Measurements from ENCODE around the gene HAL.

HAL gene

DNA sequence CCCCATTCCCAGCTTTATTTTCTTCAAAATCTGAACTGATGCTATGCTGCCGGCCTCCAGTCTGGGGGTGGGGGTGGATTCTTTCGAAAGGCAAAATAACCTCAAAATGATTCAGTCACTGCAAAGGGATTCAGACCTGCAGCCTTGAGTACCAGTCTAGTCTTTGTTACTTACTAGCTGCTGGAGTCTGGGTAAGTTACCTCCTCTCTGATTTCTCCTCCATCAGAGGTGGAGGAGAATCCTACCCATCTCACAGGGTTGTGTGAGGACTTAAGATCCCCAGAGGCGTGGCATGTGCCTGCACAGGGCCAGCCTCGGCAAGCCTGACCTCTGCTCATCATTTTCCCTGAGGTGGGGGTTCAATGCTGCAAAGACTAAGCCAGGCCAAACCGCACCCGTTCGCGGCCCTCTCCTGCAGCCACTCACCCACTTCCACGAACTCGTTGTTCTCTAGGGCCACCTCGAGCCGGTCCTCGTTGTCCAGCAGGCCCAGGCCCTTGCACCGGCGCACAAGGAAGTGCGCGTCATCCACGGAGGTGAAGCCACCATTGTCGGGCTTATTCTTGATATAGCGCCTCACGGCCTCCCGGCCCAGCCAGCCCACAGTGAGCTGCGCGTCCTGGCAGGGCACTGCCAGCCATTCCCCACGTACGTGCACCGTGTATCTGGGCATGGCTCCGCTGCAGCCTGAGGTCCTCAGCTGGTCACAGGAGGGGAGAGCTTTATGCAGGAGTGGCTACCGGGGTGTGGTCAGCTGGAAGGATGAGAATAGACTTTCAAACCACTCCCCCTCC is 709 bp downstream of the HAL start:
- no peak overlapping the region for H3K4me3 ChIP-seq (ENCODE audit: low read depth, low read length)
- TF ChIP-seq, protein P1, sequence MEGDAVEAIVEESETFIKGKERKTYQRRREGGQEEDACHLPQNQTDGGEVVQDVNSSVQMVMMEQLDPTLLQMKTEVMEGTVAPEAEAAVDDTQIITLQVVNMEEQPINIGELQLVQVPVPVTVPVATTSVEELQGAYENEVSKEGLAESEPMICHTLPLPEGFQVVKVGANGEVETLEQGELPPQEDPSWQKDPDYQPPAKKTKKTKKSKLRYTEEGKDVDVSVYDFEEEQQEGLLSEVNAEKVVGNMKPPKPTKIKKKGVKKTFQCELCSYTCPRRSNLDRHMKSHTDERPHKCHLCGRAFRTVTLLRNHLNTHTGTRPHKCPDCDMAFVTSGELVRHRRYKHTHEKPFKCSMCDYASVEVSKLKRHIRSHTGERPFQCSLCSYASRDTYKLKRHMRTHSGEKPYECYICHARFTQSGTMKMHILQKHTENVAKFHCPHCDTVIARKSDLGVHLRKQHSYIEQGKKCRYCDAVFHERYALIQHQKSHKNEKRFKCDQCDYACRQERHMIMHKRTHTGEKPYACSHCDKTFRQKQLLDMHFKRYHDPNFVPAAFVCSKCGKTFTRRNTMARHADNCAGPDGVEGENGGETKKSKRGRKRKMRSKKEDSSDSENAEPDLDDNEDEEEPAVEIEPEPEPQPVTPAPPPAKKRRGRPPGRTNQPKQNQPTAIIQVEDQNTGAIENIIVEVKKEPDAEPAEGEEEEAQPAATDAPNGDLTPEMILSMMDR (IDR thresholded peaks at IDR 0.05; ENCODE audit: insufficient read depth, low read depth, low read length, missing control alignments) = no peak
- no peak for DNase-seq (ENCODE audit: low read depth)

DNA sequence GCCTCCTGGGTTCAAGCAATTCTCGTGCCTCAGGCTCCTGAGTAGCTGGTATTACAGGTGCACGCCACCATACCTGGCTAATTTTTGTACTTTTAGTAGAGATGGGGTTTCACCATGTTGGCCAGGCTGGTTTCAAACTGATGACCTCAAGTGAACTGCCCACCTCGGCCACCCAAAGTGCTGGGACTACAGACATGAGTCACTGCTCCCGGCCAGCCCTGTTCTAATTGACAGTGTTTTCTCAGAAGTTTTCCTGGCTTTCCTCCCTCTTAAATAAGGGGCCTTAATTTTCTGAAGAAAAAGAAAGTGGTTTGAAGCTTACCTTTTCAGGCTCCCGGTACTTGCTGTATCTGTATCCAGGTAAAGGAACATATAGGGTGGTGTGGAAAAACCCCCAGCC is 1.7 kb downstream of the HAL start:
- no peak for DNase-seq (ENCODE audit: low read depth)
- TF ChIP-seq, protein P1 (IDR thresholded peaks at IDR 0.05; ENCODE audit: insufficient read depth, low read depth, low read length, missing control alignments) = no peak
- H3K4me3 ChIP-seq (ENCODE audit: low read depth, low read length) = no peak overlapping the region

DNA sequence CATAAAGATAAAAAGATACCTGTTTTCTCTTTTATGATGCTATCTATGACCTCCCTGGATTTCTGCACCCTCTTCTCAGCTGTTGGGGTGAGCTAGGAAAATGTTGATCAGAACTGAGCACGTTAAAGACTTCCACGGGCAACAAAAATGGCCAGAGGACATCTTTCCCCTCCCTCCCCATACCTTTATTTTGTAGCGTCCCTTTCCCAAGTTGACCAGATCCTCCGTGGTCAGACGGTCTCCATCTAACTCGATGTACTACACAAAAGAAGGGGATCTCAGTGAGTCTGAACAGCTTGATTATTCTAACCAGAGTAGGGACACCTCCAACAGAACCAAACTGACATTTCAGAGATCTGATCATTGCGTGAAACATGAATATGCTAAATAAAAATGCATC is 2.2 kb downstream of the HAL start:
- TF ChIP-seq, protein P1 (IDR thresholded peaks at IDR 0.05; ENCODE audit: insufficient read depth, low read depth, low read length, missing control alignments) = no peak
- H3K4me3 ChIP-seq (ENCODE audit: low read depth, low read length) = no peak overlapping the region

DNA sequence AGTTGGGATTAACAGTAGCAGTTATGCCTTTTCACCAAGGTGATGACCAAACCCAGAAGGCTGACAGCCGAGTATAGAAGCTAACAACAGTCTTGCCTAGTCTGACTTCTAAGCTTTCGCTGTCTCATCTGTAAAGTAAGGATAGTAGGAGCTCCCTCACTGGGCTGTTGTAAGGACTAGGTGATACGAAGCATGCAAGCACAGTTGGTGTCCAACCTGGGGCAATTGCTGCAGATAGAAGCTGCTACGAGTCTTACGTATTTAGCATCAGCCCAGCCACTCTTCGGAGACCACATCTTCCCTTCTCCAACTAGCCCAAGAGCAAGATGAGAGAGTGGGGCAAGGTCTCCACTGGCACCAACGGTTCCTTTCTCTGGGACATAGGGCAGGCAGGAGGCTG is 6.0 kb downstream of the HAL start:
- TF ChIP-seq, protein P1 (IDR thresholded peaks at IDR 0.05; ENCODE audit: insufficient read depth, low read depth, low read length, missing control alignments) = no peak
- no peak for DNase-seq (ENCODE audit: low read depth)
- H3K4me3 ChIP-seq (ENCODE audit: low read depth, low read length) = no peak overlapping the region

More for the DNA sequence above, 2.2 kb downstream of the HAL start:
- no peak for DNase-seq (ENCODE audit: low read depth)

DNA sequence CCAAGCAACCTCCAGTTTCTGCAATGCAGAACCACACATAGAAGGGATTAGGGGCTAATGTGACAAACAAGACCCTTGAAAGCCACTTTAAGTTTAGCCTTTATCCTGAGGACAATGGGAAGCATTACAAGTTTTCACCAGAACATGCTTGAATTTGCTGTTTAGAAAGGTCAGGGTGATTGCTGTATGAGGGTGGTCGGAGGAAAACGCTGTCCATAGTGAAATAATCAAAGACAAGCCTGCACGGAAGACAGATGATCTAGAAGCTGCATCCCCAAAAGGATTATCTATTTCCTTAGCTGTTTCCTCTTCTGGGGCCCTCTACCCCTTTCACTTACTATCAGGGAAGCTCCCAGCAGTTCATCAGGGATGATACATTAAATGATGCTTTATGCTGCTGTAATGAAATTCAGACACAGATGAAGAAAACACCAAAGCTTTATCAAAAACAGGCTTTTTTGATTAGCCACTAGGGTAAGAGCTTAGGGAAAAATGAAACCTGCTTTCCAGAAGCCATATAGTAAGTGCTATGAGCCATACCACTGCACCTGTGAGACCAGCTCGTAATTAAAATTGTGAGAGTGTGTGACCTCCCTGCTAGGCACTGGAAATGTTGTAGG is 6.5 kb downstream of the HAL start:
- TF ChIP-seq, protein P1 (IDR thresholded peaks at IDR 0.05; ENCODE audit: insufficient read depth, low read depth, low read length, missing control alignments) = no peak
- H3K4me3 ChIP-seq (ENCODE audit: low read depth, low read length) = no peak overlapping the region
- no peak for DNase-seq (ENCODE audit: low read depth)

DNA sequence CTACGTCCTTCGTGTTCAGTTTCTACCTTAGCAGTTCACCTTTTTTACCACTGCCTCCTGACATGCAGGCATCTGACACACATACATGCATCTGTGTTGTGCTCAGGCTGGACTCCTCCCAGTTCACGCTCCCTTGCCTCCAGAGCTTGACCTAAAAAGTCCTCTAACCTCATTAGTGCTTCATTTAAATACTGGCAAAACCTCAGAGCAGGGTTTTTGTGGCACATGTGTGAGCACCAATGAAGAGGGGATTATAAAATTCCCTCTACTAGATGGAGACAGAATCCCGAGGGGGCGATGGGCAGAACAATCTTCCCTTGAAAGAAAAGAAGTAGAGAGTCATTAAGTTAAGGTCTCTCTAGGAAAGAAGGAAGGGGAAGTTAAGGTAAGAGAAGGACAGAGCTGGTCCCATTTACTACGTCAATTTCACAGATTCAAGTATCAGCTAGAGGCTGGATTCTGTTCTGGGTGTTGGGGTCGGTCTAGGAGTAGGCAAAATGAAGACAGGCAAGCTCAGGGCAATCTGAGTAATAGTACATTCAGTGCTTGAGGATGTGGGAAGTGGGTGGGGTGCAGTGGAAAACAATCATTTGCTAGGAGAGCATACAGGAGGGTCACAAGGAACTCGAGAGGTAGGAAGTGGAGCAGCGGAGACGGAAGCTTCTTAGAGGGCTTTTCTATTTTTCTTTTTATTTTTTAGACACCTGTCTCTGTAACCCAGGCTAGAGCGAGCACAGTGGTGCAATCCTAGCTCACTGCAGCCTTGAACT is 7.5 kb downstream of the HAL start:
- TF ChIP-seq, protein P1 (IDR thresholded peaks at IDR 0.05; ENCODE audit: insufficient read depth, low read depth, low read length, missing control alignments) = no peak
- no peak overlapping the region for H3K4me3 ChIP-seq (ENCODE audit: low read depth, low read length)
- DNase-seq (ENCODE audit: low read depth) = no peak
